ENCODE measurements around the gene TRABD2B. TPM values are rescaled to one million over a fixed set of nuclear protein-coding genes. Genes with fewer than 3 reads are reported as not detected.

Gene TRABD2B
- total RNA-seq, 2 donors from 2014 or later, result 3.8 to 10.7 TPM

DNA sequence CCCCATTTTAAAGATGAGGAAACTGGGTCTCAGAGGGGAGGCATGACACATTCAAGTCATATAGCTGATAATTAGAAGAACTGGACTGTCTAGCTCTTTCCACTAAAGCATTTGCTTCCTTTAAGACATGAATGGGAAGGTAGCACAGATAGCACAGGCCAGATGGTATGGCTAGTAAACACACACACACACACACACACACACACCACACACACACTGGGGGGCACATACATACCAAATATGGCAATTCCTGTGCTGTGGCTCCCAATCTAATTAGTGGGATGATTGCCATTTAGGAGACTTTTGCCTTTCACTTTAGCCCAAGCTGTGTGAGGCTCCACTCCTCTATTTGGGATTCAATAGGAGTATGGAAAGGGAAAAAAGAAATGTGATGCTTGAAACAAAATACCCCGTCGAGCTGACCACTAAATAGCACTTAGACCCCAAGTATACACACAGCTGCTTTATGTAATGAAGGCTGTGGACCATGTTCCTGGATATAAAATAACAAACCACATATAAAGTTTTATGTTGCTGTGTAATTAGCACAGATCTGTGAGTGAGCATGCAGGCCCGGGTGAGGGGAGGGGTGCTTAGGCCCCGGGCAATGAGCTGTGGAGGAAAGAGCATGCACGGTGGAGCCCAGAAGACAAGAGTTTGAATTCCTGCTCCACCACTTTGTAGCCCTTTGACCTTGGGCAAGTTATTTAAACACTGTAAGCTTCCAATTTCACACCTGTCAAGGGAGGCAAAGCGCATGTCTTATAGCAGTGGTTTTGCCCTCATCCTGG lies 6.8 kb upstream of the TRABD2B start:
- Histone ChIP-seq H3K9me3 (no peaks in the 10 kb centered on the region), H3K4me3 (no peak overlapping the region), H3K36me3 (no peaks in the 10 kb centered on the region), H3K27ac (no peak overlapping the region), H3K4me1 (ENCODE audit: control insufficient read depth in 1 of 2, low read depth in 2 of 2) (no peaks in the 10 kb centered on the region), H3K27me3 (replicated peaks; ENCODE audit: insufficient read depth) (no peaks in the 10 kb centered on the region)
- no peak for ATAC-seq (ENCODE audit: insufficient number of reproducible peaks, low FRiP score, low read depth)
- no peak for DNase-seq (ENCODE audit: low spot score)
- TF ChIP-seq CTCF (IDR thresholded peaks at IDR 0.05), result no peak

DNA sequence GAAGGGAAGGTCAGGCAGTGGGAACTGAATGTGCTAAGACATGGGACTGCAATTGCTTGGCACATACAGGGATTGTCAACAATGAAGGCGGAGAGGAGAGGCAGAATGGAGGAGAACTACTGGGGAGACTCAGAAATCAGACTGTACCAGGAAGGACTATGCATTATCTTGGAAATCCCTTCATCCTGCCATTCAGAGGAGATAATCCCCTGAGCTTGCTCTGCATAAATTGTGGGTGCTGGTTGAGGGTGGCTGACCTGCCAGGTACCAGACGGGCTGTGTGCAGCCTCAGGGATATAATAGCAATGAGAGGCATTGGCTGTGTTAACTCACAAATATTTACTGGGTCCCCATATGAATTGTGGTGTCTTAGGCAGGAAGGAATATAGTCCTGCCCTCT lies 5.0 kb upstream of the TRABD2B start:
- Histone ChIP-seq H3K27ac (no peak overlapping the region), H3K4me1 (ENCODE audit: control insufficient read depth in 1 of 2, low read depth in 2 of 2) (peaks cover 0 to 6% of the 10 kb centered on the region in 2 donors), H3K27me3 (replicated peaks; ENCODE audit: insufficient read depth) (no peaks in the 10 kb centered on the region), H3K4me3 (no peak overlapping the region), H3K9me3 (no peaks in the 10 kb centered on the region), H3K36me3 (no peaks in the 10 kb centered on the region)
- TF ChIP-seq CTCF (IDR thresholded peaks at IDR 0.05), result no peak
- DNase-seq (ENCODE audit: low spot score) (no peak), ATAC-seq (ENCODE audit: insufficient number of reproducible peaks, low FRiP score, low read depth) (no peak)

DNA sequence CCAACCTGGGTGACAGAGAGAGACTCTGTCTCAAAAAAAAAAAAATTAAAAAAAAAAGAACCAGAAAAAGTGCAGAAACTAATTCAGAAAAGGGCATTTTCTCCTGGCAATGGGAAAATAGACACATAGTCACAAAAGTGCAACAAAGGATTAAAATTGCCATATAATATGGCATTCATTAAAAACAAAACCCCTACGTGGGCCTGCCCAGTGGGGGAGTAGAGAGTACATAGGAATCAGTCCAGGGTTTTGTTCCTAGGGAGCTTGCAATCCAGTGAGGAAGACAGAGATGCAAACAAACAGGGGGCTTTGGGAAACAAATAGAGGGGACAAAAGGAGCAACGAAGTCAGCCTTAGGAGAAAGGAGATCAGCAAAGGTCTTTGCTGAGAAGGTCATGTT lies 4.5 kb upstream of the TRABD2B start:
- ATAC-seq (ENCODE audit: insufficient number of reproducible peaks, low FRiP score, low read depth), result no peak
- Histone ChIP-seq H3K36me3 (no peaks in the 10 kb centered on the region), H3K4me1 (ENCODE audit: control insufficient read depth in 1 of 2, low read depth in 2 of 2) (peaks cover 0 to 6% of the 10 kb centered on the region in 2 donors), H3K4me3 (no peak overlapping the region), H3K27me3 (replicated peaks; ENCODE audit: insufficient read depth) (no peaks in the 10 kb centered on the region), H3K27ac (no peak overlapping the region), H3K9me3 (no peaks in the 10 kb centered on the region)
- no peak for DNase-seq (ENCODE audit: low spot score)
- no peak for TF ChIP-seq CTCF (IDR thresholded peaks at IDR 0.05)

- no peak overlapping the region for H3K27ac ChIP-seq
- no peak overlapping the region for H3K4me3 ChIP-seq
- no peak for TF ChIP-seq CTCF (IDR thresholded peaks at IDR 0.05)
- H3K9me3 ChIP-seq, result no peaks in the 10 kb centered on the region
- no peaks in the 10 kb centered on the region for H3K36me3 ChIP-seq
- ATAC-seq (ENCODE audit: insufficient number of reproducible peaks, low FRiP score, low read depth) (no peak), DNase-seq (ENCODE audit: low spot score) (no peak)
- peaks cover 0 to 10% of the 10 kb centered on the region in 2 donors for H3K4me1 ChIP-seq (ENCODE audit: control insufficient read depth in 1 of 2, low read depth in 2 of 2)
- H3K27me3 ChIP-seq (replicated peaks; ENCODE audit: insufficient read depth), result no peaks in the 10 kb centered on the region
These were observed 3.7 kb upstream of the TRABD2B start for GRCh38 chr1:48000883-48001282.

DNA sequence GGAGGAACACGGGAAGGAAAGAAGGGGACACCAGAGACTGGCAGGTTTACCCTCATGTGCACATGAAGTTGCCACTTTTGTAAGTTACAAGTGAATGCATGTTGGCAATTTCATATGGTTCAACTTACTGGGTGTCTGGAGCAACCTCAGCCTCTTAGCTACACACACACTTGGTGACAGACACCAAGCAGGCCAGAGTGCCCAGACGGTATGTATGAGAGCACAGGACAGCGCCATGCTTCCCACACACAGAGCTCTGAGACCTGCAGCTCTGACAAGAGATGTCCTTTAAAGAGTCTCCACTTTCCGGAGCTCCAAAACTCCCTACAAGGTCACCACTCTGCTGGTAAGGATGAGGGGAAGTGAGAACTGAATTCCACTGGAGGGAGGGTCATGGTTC lies 1.9 kb upstream of the TRABD2B start:
- no peaks in the 10 kb centered on the region for H3K36me3 ChIP-seq
- H3K4me1 ChIP-seq (ENCODE audit: control insufficient read depth in 1 of 2, low read depth in 2 of 2), result peaks cover 0 to 22% of the 10 kb centered on the region in 2 donors
- no peak for ATAC-seq (ENCODE audit: insufficient number of reproducible peaks, low FRiP score, low read depth)
- no peak overlapping the region for H3K27ac ChIP-seq
- H3K27me3 ChIP-seq (replicated peaks; ENCODE audit: insufficient read depth), result no peaks in the 10 kb centered on the region
- TF ChIP-seq CTCF (IDR thresholded peaks at IDR 0.05), result no peak
- H3K4me3 ChIP-seq, result no peak overlapping the region
- no peaks in the 10 kb centered on the region for H3K9me3 ChIP-seq
- DNase-seq (ENCODE audit: low spot score), result no peak
